Measurements from ENCODE around the gene SLC45A2.

DNA sequence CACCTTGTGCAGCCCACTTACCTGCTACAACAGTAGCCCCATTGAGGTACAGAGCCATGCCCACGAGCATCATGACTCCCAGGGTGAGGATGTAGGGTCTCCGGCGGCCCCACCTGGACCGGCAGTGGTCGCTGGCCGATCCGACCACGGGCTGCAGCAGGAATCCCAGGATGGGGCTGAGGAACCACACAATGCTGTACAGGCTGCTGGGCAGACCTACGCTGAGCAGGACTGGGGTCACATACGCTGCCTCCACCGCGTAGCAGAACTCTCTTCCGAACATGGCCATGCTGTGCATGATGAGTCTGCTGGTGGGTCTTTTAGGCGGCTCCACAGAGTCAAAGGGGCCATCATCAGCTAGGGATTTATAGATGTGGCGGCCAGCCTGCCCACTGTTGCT is 315 bp downstream of the SLC45A2 start:
- TF ChIP-seq, protein P1, sequence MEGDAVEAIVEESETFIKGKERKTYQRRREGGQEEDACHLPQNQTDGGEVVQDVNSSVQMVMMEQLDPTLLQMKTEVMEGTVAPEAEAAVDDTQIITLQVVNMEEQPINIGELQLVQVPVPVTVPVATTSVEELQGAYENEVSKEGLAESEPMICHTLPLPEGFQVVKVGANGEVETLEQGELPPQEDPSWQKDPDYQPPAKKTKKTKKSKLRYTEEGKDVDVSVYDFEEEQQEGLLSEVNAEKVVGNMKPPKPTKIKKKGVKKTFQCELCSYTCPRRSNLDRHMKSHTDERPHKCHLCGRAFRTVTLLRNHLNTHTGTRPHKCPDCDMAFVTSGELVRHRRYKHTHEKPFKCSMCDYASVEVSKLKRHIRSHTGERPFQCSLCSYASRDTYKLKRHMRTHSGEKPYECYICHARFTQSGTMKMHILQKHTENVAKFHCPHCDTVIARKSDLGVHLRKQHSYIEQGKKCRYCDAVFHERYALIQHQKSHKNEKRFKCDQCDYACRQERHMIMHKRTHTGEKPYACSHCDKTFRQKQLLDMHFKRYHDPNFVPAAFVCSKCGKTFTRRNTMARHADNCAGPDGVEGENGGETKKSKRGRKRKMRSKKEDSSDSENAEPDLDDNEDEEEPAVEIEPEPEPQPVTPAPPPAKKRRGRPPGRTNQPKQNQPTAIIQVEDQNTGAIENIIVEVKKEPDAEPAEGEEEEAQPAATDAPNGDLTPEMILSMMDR (IDR thresholded peaks at IDR 0.05) = no peak
- no peak for TF ChIP-seq EP300 (IDR thresholded peaks at IDR 0.05)
- no peak for TF ChIP-seq POLR2AphosphoS5 (IDR thresholded peaks at IDR 0.05)
